Stimulated activated CD8-positive, alpha-beta memory T cell treated with anti-CD3 and anti-CD28 coated beads, Interleukin-2, amount 100 ng/mL, for 1 hour (primary cell): ENCODE data around the gene CTRB1.
"Not testable (repeated sequence)": the region's sequence is repeated elsewhere in the genome, so short reads cannot be mapped to it uniquely, and the experiment has no call there.

Experiments
- DNase-seq, 2 donors: peaks; one replicate each; pipeline ENCODE4 v3.0.0-alpha.2; 2020; ENCODE audit warnings: low read depth in 2 of 2

The CTRB1 gene

DNA sequence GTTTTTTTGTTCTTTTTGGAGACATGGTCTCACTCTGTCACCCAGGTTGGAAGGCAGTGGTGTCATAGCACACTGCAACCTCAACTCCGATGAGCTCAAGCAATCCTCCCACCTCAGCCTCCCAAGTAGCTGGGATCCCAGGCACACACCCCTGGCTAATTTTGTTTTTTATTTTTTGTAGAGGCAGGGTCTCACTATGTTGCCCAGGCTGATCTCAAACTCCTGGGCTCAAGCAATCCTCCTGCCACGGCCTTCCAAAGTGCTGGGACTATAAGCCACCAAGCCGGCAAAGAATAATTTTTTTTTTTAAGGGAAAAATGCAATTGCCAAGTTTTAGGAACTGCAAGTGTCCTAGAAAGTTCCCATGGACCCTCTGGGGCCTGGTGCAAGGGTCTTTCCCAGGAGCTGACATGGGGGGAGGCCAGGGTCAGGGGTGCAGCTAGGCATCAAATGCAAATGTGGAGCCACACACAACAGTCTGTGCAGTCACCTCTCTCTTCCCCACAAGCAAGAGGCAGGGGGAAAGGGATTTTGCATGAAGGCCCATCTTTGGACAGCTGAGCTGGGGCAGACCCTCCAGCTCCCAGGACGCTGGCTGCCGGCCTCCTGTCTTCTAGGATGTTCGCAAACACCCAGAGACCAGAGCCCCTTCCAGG is 52.8 kb downstream of the CTRB1 start:
- no peak for DNase-seq

- DNase-seq: no peak
Observed at GRCh38 chr16:75272097-75272551, 53.3 kb downstream of the CTRB1 start.

DNA sequence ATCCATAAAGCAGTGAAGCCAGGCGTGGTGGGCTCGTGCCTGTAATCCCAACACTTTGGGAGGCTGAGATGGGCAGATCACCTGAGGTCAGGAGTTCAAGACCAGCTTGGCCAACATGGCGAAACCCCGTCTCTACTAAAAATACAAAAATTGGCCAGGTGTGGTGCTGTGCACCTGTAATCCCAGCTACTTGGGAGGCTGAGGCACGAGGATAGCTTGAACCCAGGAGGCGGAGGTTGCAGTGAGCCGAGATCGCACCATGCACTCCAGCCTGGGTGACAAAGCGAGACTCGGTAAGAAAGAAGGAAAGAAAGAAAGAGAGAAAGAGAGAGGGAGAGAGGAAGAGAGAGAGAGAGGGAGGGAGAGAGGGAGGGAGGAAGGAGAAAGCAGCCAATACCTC is 53.8 kb downstream of the CTRB1 start:
- not testable (repeated sequence) for DNase-seq

- no peak for DNase-seq
Observed at GRCh38 chr16:75273054-75273925, 54.5 kb downstream of the CTRB1 start.
